HT1080 (cell line): Measurements from ENCODE around the gene TEX2. TPM values are rescaled to one million over a fixed set of nuclear protein-coding genes. Genes with fewer than 3 reads are reported as not detected.
A peak's percentile ranks its signal among the peaks of the same experiment; 100 is the strongest.

Experiments
- DNase-seq: peaks from one replicate; pipeline ENCODE4 v3.0.0-alpha.2; 2015; ENCODE audit warnings: low read depth
- polyA plus RNA-seq, 2 experiments: library from polyadenylated mRNA; depleted of rRNA; stranded (reverse); fragments of >200 nt; gene quantifications; 2 replicates each; pipeline ENCODE4 v1.2.3, GENCODE V29; 2015
- total RNA-seq: library from RNA; depleted of rRNA; stranded (reverse); fragments of >200 nt; shearing (Covaris generic); gene quantifications from 2 replicates; pipeline ENCODE4 v1.2.3, GENCODE V29; 2014; rRNA removed

Gene TEX2
- total RNA-seq, result 15.0 and 15.2 TPM in 2 replicates
- polyA plus RNA-seq (2015; cell fraction: cytosol; rRNA removed), result 11.8 and 14.0 TPM in 2 replicates
- polyA plus RNA-seq (2015; cell fraction: nucleus; rRNA removed), result 14.1 and 14.6 TPM in 2 replicates

DNA sequence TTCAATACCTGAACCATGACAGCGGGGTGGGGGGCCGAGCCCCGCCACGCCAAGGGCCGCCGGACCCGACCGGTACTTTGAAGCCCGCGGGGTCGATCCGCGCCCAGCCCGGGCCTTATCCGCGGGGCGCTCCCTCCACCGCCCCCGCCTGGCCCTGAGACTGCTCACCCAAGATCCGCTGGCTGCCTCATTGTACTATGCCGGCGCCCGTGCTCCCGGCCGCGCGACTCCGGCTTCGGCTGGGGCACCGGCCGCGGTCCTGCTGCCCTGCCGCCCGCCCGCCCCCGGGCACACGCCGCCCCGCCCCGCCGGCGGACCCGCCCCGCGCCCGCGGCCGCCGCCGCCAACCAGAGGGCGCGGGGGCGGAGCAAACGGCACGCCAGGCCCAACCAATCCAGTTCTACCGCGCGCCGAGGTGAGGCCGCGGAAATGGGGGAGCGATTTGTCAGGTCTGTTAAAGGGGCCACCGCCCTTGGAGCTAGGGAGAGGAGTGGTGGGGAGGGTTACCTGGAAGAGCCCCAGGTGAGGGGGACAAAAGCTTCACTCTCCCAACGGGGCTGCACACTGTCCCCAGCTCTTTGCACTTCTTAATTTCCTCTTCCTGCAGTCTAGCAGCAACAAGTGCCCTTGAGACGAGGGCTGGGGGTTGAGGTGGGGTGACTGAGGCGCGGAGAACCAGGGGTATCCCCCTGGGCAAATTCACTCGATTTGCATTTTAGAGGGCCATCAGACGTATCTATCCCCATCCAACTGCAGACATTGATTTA, at the start of gene TEX2:
TSS of gene TEX2 (minus strand) at position 261 of the 767 bp plus-strand sequence. CDS start 49,043 bp downstream, outside the sequence.
- peak; percentile 80 for DNase-seq

- DNase-seq, result no peak
Measured at GRCh38 chr17:64309710-64310109, 46.6 kb upstream of the TEX2 start.

DNA sequence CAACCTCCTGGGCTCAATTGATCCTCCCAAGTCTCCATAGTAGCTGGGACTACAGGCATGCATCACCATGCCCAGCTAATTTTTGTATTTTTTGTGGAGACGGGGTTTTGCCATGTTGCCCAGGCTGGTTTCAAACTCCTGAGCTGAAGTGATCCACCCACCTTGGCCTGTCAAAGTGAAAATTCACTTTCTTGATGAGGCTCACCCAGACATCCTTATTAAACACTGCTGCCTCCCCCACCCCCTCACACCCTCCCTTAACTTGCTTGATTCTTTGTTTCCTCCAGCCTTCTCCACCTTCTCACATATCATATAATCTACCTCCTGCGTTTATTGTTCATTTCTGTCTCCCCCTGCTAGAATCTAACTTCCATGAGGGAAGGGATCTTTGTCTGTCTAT, 46.0 kb upstream of the TEX2 start:
- no peak for DNase-seq

DNA sequence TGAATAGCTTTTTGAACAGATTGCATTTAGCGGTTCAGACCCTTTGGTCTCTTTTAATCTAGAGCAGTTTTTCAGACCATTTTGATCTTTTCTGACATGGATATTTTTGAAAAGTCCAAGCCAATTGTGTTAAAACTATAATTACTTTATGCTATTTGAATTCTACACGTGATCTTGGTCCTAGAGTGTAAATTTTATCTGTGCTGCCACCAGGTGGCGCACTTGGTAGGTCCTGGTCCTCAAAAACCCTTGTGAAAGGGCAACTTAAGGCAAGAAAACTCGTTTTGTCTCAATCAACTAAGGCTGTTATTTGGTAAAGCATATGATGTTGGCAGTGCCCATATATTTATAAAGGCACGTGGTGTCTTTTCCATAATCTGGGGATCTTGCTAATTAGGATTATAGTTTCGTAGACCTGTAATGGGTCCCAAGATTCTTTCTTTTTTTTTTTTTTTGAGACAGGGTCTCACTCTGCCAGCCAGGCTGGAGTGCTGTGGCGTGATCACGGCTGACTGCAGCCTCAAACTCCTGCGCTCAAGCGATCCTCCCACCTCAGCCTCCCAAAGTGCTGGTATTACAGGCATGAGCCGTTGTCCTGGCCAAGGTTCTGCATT, 43.9 kb upstream of the TEX2 start:
- DNase-seq, result peak; percentile 53

- DNase-seq, result no peak
Measured at GRCh38 chr17:64304551-64304950, 41.5 kb upstream of the TEX2 start.

DNA sequence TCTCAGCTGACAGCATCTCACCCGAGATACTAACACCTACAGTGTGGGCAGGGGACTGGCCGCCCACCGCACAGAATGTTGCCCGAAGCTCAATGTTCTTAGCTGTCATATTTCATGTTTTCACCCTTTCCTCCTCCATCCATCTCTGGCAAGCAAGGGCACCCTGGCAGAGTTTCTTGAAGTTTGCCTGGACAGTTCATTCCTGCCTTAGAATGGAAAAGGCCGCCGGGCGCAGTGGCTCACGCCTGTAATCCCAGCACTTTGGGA, 37.6 kb upstream of the TEX2 start:
- DNase-seq, result no peak

GRCh38 chr17:64297467-64298088, 34.5 kb upstream of the TEX2 start:
- no peak for DNase-seq

DNA sequence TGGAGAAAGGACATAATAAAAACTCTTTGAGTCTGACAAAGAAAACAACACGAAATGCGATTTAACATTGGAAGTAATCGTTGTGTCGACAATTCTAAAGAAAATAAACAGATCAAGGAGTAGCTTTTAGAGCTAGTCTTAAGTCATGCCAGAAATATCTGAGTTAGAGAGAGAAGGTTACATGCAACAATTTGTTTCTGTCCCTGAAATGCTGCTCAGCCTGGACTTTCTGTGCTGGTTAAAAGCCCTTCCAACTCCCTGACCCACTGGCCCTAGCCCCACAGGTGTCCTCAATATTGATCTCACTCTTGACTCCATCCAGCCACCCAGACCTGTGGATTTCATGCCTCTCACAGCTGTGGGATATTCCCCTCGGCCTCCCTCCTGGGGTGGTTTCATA, 33.2 kb upstream of the TEX2 start:
- DNase-seq, result no peak

DNA sequence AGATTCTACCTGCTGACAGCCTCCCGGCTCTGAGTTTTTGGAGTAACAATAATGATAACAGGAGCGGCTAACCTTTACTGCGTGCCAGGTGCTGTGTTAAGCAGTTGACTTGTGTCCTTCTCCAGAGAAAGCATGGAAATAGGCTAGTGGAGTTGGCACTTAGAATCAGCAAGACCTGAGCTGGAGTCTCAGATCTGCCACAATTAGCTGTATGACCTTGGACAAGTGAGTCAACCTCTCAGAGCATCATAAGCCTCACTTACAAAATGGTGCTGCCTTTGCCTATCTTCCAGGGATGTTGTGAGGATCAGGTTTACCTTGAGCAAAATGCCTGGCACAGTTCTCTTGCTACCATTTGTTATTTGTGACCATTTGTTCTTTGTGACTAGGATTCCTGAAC, 32.1 kb upstream of the TEX2 start:
- no peak for DNase-seq

DNA sequence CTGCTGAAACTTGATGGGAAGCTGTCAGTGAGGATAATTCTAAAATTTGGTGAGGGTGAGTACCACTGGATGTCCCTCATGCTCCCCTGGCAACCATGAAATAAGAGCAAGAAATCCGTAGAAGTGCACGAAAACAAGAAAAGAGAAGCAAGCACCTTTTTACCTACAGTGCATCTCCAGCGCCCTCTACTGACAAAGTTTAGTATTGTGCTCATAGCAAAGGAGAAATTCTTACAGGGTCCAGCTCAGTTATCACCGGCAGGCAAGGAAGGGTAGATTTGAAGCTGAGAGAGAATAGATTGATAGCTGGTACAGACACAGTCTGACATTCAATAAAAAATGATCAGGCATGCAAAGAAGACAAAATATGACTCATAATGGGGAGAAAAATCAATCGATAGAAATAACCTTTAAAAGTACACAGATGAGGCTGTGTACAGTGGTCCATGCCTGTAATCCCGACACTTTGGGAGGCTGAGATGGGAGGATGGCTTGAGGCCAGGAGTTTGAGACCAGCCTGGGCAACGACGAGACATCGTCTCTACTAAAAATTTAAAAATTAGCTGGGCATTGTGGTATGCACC, 28.3 kb upstream of the TEX2 start:
- DNase-seq, result peak; percentile 31

DNA sequence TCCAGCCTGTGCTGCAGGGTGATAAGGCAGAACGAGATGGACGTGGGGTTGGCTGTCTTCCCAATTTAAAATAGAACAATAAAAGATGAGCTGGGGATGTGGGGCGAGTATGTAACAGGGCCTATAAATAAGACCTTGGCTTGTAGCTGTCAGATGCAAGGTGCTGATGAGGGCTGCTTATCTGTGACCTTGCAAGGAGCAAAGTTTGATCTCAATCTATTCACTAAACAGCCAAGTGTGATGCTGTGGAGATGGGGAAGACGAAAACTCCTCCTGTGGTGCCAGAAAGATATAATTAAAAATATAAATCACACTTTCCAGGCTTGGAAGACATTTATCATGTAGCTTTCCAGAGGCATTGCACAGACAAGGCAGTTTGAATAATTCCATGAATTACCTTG, 26.7 kb upstream of the TEX2 start:
- no peak for DNase-seq

- DNase-seq, result no peak
Measured at GRCh38 chr17:64282753-64283080, 19.7 kb upstream of the TEX2 start.

DNA sequence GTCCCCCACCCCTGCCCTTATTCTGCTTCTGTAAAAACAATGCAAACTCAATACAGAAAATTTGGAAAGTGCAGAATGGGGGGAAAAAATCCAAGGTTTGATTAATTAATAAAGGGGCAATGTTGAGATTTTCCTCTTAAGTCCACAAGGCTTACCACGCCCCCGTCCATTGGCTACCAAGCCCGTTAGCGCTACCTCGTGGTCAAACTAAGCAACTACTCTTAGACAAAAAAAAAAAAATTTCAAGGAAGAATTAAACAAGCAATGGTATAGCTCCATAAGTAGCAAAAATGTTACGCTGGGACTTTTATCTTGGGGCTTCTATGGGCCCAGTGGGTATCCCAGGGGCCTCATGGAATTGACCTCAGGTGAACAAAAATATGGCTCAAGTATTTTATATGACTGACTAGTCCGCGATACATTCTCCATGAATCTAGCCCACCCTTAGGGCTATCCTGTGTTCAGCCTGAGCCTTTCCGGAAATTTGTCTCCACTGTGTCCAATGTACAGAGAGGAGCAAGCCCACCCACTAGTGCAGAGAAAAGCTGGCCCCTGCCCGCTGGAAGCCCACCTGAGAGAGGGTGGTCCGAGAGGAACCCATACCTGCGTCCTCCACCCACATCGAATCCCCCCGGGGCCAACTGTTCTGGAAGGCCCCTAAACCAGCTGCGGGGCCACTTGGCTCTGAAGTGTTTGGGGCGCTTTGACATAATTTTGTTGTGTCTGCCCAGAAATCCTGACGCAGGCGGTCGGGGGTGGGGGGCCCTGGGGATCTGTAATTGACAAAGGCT, 19.1 kb upstream of the TEX2 start:
- DNase-seq, result peak; percentile 75

DNA sequence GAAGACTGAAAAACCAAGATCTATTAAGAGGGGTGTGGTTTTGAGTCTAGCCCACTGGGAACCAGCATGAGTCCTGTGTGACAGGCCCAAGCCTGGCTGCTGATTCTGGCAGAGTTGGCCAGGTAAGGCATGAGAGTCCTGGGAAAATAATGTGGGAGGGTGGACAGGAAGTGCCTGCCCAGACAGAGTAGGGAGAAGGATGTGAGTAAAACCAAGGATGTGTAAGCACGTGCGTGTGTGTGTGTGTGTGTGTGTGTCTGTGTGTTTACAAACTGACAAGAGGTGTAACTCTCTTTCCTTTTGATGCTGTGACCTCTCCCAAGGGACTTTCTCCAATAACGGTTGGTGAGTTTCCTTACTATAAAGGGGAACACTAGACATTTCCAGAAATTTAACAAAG, 15.6 kb upstream of the TEX2 start:
- peak; percentile 92 for DNase-seq

GRCh38 chr17:64277831-64278562, 14.9 kb upstream of the TEX2 start:
- DNase-seq, result no peak

DNA sequence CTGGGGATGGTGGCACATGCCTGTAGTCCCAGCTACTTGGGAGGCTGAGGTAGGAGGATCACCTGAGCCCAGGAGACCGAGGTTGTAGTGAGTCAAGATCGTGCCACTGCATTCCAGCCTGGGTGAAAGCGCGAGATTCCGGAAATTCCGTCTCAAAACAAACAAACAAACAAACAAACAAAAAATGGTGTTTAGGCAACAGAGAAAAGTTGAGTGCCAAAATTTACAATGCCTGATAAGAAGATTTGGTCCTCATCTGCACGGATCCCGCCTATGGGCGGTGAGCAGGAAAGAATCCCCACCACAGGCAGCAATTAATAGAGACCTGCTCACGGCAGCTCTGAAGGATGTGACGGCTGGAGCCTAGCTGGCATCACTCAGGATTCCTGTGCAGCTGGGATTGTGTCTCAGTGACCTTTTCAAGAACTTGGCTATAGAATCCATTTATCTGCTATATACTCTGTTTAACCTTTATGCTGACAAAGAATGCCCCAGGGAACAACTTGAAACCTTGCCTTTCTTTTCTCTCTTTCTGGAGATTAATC, 14.0 kb upstream of the TEX2 start:
- DNase-seq, result no peak

DNA sequence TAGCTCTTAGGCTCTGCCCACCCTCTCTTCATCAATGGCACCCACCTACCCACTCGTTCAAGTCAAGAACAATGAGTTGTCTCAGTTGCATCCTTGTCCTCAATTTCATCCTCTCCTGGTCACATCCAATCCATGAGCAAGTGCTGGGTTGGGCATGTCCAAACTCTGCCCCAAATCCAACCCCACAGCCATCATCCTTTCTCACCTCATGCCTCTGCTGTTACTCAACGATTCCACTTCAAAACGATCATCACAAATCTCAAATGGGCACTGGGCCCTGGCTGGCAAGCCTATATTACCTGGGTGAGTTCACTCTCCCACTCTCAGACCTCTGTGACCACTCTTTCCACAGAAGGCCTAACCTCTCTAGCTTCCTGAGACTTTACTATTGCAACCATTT, 12.0 kb upstream of the TEX2 start:
- DNase-seq, result no peak

- DNase-seq, result no peak
Measured at GRCh38 chr17:64273006-64273405, 9.9 kb upstream of the TEX2 start.

GRCh38 chr17:64270885-64271284, 7.8 kb upstream of the TEX2 start:
- DNase-seq, result no peak
